Stomach smooth muscle (tissue), 2 donors: ENCODE results near the gene POU2F3.

Source experiments
- H3K27ac ChIP-seq: one replicate; pipeline ENCODE4 v1.7.0; 2013; ENCODE audit warnings: mild to moderate bottlenecking, low read length, inconsistent platforms
- H3K27me3 ChIP-seq, 2 donors: one replicate each; pipeline ENCODE4 v1.7.0; 2013; ENCODE audit warnings: low read length in 2 of 2; ENCODE audit not compliant: insufficient read depth in 2 of 2, control insufficient read depth in 1 of 2
- H3K36me3 ChIP-seq, 2 donors: one replicate each; pipeline ENCODE4 v1.7.0; 2013; ENCODE audit warnings: low read length in 2 of 2; ENCODE audit not compliant: control insufficient read depth in 2 of 2, insufficient read depth in 2 of 2
- H3K4me1 ChIP-seq: one replicate; pipeline ENCODE4 v1.7.0; 2013; ENCODE audit warnings: low read length; ENCODE audit not compliant: control insufficient read depth, insufficient read depth
- H3K4me3 ChIP-seq, 2 donors: one replicate each; pipeline ENCODE4 v1.7.0; 2013; ENCODE audit warnings: low read length in 2 of 2
- H3K9ac ChIP-seq, 2 donors: one replicate each; pipeline ENCODE4 v1.7.0; 2013; ENCODE audit warnings: low read length in 2 of 2, mild to moderate bottlenecking in 1 of 2
- H3K9me3 ChIP-seq, 2 donors: one replicate each; pipeline ENCODE4 v1.7.0; 2013; ENCODE audit warnings: low read length in 2 of 2; ENCODE audit not compliant: control insufficient read depth in 2 of 2
- donor health status: healthy.
- donor health status: Pancreatic carcinoma.

Gene POU2F3

GRCh38 chr11:120239713-120240640 is at the start of gene POU2F3:
POU2F3 (plus strand) TSS chr11:120240140; CDS start chr11:120240344, 204 bp downstream.
- no peaks in the 10 kb centered on the region for H3K9me3 ChIP-seq
- no peak within 1 kb of the TSS for H3K9ac ChIP-seq
- no peaks in the 10 kb centered on the region for H3K36me3 ChIP-seq
- no peak within 1 kb of the TSS for H3K4me3 ChIP-seq
- H3K27me3 ChIP-seq: peaks cover 39 to 44% of the 10 kb centered on the region in 2 donors
- no peak within 1 kb of the TSS for H3K27ac ChIP-seq
- H3K4me1 ChIP-seq: peaks cover 5% of the 10 kb centered on the region

GRCh38 chr11:120191058-120191457 is 48.9 kb upstream of the POU2F3 start:
- H3K27ac ChIP-seq: no peak overlapping the region

GRCh38 chr11:120192831-120193625 is 46.9 kb upstream of the POU2F3 start:
- H3K9me3 ChIP-seq: no peaks in the 10 kb centered on the region
- peaks cover 11% of the 10 kb centered on the region for H3K4me1 ChIP-seq
- no peak overlapping the region for H3K9ac ChIP-seq
- peaks cover 0 to 7% of the 10 kb centered on the region in 2 donors for H3K27me3 ChIP-seq
- H3K4me3 ChIP-seq: no peak overlapping the region
- no peak overlapping the region for H3K27ac ChIP-seq
- H3K36me3 ChIP-seq: no peaks in the 10 kb centered on the region

More at GRCh38 chr11:120191058-120191457, 48.9 kb upstream of the POU2F3 start:
- Histone ChIP-seq H3K27me3 (peaks cover 3 to 5% of the 10 kb centered on the region in 2 donors), H3K36me3 (no peaks in the 10 kb centered on the region), H3K4me1 (peaks cover 24% of the 10 kb centered on the region), H3K9me3 (no peaks in the 10 kb centered on the region), H3K4me3 (no peak overlapping the region), H3K9ac (no peak overlapping the region)

GRCh38 chr11:120194166-120194565 is 45.8 kb upstream of the POU2F3 start:
- Histone ChIP-seq H3K4me3 (no peak overlapping the region), H3K27me3 (peaks cover 0 to 7% of the 10 kb centered on the region in 2 donors), H3K27ac (no peak overlapping the region), H3K9me3 (no peaks in the 10 kb centered on the region), H3K4me1 (peaks cover 6% of the 10 kb centered on the region), H3K36me3 (no peaks in the 10 kb centered on the region), H3K9ac (no peak overlapping the region)

- Histone ChIP-seq H3K27ac (no peak overlapping the region), H3K4me3 (no peak overlapping the region)
These were observed 44.2 kb upstream of the POU2F3 start for GRCh38 chr11:120195601-120196320.

GRCh38 chr11:120196826-120197225 is 43.1 kb upstream of the POU2F3 start:
- no peak overlapping the region for H3K27ac ChIP-seq
- no peak overlapping the region for H3K9ac ChIP-seq
- H3K4me1 ChIP-seq: peaks cover 6% of the 10 kb centered on the region
- peaks cover 0 to 2% of the 10 kb centered on the region in 2 donors for H3K27me3 ChIP-seq
- H3K36me3 ChIP-seq: no peaks in the 10 kb centered on the region
- H3K4me3 ChIP-seq: no peak overlapping the region
- no peaks in the 10 kb centered on the region for H3K9me3 ChIP-seq

More at GRCh38 chr11:120195601-120196320, 44.2 kb upstream of the POU2F3 start:
- H3K36me3 ChIP-seq: no peaks in the 10 kb centered on the region
- H3K27me3 ChIP-seq: peaks cover 0 to 5% of the 10 kb centered on the region in 2 donors
- peaks cover 6% of the 10 kb centered on the region for H3K4me1 ChIP-seq
- no peak overlapping the region for H3K9ac ChIP-seq
- H3K9me3 ChIP-seq: no peaks in the 10 kb centered on the region

- Histone ChIP-seq H3K27me3 (peaks cover 0 to 2% of the 10 kb centered on the region in 2 donors), H3K9ac (no peak overlapping the region), H3K27ac (no peak overlapping the region), H3K4me1 (peaks cover 6% of the 10 kb centered on the region), H3K4me3 (no peak overlapping the region), H3K9me3 (no peaks in the 10 kb centered on the region), H3K36me3 (no peaks in the 10 kb centered on the region)
These were observed 42.6 kb upstream of the POU2F3 start for GRCh38 chr11:120197251-120197891.

GRCh38 chr11:120197977-120198376 is 42.0 kb upstream of the POU2F3 start:
- Histone ChIP-seq H3K27ac (no peak overlapping the region), H3K9me3 (no peaks in the 10 kb centered on the region), H3K9ac (no peak overlapping the region), H3K4me1 (peaks cover 6% of the 10 kb centered on the region), H3K4me3 (no peak overlapping the region), H3K36me3 (no peaks in the 10 kb centered on the region), H3K27me3 (peaks cover 0 to 2% of the 10 kb centered on the region in 2 donors)

GRCh38 chr11:120198403-120198786 is 41.5 kb upstream of the POU2F3 start:
- H3K4me1 ChIP-seq: peaks cover 6% of the 10 kb centered on the region
- peaks cover 0 to 2% of the 10 kb centered on the region in 2 donors for H3K27me3 ChIP-seq
- H3K36me3 ChIP-seq: no peaks in the 10 kb centered on the region
- no peaks in the 10 kb centered on the region for H3K9me3 ChIP-seq
- no peak overlapping the region for H3K4me3 ChIP-seq
- no peak overlapping the region for H3K9ac ChIP-seq
- no peak overlapping the region for H3K27ac ChIP-seq
